Thymus (tissue), 11 donors: ENCODE measurements around the gene CTRL. TPM values are rescaled to one million over a fixed set of nuclear protein-coding genes. Genes with fewer than 3 reads are reported as not detected.
A peak's percentile ranks its signal among the peaks of the same experiment; 100 is the strongest.
"Not testable (repeated sequence)": the region's sequence is repeated elsewhere in the genome, so short reads cannot be mapped to it uniquely, and the experiment has no call there.

ENCODE experiments used
- DNase-seq, 9 donors: peaks; one replicate each; pipeline ENCODE4 v3.0.0-alpha.2; 2013; ENCODE audit warnings: low spot score in 9 of 9, low read depth in 6 of 9, missing footprints in 1 of 9
- H3K27ac ChIP-seq, 2 donors: one replicate each; pipeline ENCODE4 v1.5.1; 2013; ENCODE audit warnings: control low read depth in 1 of 2, low read depth in 1 of 2, low read length in 1 of 2, mild to moderate bottlenecking in 1 of 2, moderate library complexity in 1 of 2
- H3K27me3 ChIP-seq, 2 donors: one replicate each; pipeline ENCODE4 v1.5.1; 2013; ENCODE audit warnings: low read length in 1 of 2; ENCODE audit not compliant: control insufficient read depth in 2 of 2, insufficient read depth in 1 of 2
- H3K36me3 ChIP-seq, 2 donors: one replicate each; pipeline ENCODE4 v1.5.1; 2013; ENCODE audit warnings: low read length in 1 of 2, mild to moderate bottlenecking in 1 of 2, moderate library complexity in 1 of 2; ENCODE audit not compliant: control insufficient read depth in 2 of 2, insufficient read depth in 2 of 2
- H3K4me1 ChIP-seq, 2 donors: one replicate each; pipeline ENCODE4 v1.5.1; 2013; ENCODE audit warnings: low read length in 2 of 2; ENCODE audit not compliant: control insufficient read depth in 2 of 2, insufficient read depth in 2 of 2
- H3K4me3 ChIP-seq, 2 donors: one replicate each; pipeline ENCODE4 v1.5.1; 2013; ENCODE audit warnings: low read length in 2 of 2, control low read depth in 1 of 2, mild to moderate bottlenecking in 1 of 2
- H3K9me3 ChIP-seq, 2 donors: one replicate each; pipeline ENCODE4 v1.5.1; 2013; ENCODE audit warnings: low read length in 1 of 2, mild to moderate bottlenecking in 1 of 2; ENCODE audit not compliant: control insufficient read depth in 2 of 2, insufficient read depth in 1 of 2
- WGBS: extraction: QIAGEN DNeasy Blood & Tissue Kit; methylation state at CpG from one replicate; pipeline ENCODE4 v1.1.7; 2013; 5-methylcytosine and 5-hydroxymethylcytosine counted together
- polyA plus RNA-seq: library from polyadenylated mRNA; stranded (reverse); fragments of 200-250 nt; gene quantifications from one replicate; pipeline ENCODE4 v1.2.3, GENCODE V29; 2013
- total RNA-seq: library from RNA; stranded (reverse); fragments of 120-200 nt; gene quantifications from one replicate; pipeline ENCODE4 v1.2.4, GENCODE V29; 2013
- donor health status: healthy.

CTRL gene
- total and polyA plus RNA-seq, 2 donors = 0.61 to 6.4 TPM

DNA sequence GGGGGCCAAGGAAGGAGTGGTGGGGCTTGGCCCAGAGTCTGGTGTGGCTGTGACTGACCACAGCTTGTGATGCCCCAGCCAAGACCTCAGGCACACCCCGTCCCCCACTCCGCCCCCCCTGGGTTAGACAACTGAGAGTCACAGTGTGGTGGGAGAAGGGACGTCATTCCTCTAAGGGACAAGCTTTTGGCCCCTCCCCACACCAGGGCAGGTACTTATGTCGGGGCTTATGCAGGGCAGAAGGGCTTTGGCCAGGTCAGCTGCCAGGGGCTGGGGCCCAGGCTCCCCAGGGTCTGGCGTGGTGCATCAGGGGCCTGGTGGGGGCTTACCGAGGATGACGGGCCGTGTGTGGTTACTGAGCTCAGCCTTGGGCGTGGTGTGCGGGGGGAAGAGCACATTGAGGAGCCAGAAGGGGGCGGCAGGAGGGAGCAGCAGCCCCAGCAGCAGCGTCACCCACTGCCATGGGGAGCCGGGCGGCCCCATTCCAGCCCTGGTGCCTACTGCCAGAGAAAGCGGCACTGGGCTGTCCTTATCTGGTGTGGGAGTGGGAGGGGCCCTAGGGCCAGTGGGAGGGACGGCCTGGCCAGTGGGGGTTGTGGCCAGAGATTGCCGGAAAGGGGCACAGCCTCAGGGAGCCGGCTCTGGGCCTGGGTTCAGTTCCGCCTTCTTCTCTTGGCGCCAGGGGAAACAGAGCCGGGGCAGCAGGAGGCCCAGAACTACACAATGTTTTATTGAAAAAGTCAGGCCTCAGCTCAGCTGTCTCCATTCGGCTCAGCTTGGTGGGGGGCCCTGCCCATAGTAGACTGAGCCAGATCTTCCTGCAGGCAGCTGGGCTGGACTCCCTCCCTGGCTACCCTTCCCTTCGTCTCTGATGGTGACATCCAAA lies 12.2 kb upstream of the CTRL start, which contains the start of gene LCAT:
Gene LCAT (minus strand): TSS at position 502 of the 886 bp plus-strand sequence. CDS start 19 bp downstream, at position 483.
- 95% methylated on average over 23 of the region's 23 CpGs for WGBS
- Histone ChIP-seq H3K36me3 (peaks cover 68 to 80% of the 10 kb centered on the region in 2 donors), H3K27ac (no peak within 1 kb of the TSS), H3K27me3 (no peaks in the 10 kb centered on the region), H3K4me3 (no peak within 1 kb of the TSS), H3K4me1 (peaks cover 7 to 11% of the 10 kb centered on the region in 2 donors), H3K9me3 (no peaks in the 10 kb centered on the region)
- DNase-seq = no peak

DNA sequence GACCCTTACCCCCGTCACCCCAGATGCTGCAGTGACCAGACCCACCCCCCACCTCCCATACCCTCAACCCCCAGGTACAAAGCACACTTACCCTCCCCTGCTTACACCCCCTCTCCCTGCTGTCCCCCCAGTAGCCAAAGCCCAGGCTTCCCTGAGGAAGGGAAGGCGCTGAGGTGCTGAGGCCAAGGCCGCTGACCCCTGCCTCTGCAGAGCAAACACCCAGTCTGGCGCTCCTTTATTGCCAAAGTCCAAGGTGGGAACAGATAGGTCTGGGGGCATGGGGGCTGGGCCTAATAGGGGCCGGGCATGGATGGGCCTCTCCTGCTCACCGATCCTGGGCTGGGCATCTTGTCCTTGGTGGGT lies 11.6 kb upstream of the CTRL start:
- Histone ChIP-seq H3K4me1 (peaks cover 7 to 11% of the 10 kb centered on the region in 2 donors), H3K36me3 (peaks cover 62 to 74% of the 10 kb centered on the region in 2 donors), H3K27ac (no peak overlapping the region), H3K9me3 (no peaks in the 10 kb centered on the region), H3K4me3 (no peak overlapping the region), H3K27me3 (no peaks in the 10 kb centered on the region)
- 98% methylated on average over 6 of the region's 6 CpGs for WGBS
- DNase-seq = no peak

DNA sequence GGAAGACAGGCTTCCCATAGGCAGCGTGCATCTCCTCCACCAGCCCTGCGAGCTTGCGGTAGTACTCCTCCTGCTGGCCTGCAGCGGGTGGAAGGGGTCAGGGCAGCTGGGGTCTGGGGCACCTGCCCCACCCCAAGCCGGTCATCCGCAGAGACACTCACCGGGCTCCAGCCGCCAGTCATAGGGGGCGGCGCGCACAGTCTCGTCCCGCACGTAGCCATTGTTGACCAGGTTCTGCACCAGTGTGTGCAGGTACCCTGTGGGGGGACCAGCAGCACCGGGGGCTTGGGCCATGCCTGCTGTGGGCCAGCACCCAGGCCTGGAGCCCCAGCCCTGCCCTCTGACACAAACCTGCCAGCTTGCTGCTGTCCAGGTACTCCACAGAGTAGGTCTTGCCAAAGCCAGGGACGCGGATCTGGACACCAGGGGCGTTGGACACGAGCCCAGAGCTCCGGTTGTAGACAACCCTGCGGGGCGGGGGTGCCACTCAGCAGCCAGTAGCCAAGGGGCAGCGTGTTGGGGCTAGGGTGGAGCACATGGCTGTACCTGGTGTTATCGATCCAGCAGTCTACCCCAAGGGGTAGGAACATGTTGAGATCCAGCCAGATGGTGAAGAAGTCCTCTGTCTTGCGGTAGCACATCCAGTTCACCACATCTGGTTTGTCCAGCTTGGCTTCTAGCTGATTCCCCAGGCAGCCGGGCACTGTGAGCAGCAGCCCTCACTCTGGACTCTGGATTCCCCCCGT lies 11.0 kb upstream of the CTRL start:
- Histone ChIP-seq H3K9me3 (no peaks in the 10 kb centered on the region), H3K4me1 (peaks cover 8 to 11% of the 10 kb centered on the region in 2 donors), H3K27ac (no peak overlapping the region), H3K27me3 (no peaks in the 10 kb centered on the region), H3K36me3 (peaks cover 57 to 68% of the 10 kb centered on the region in 2 donors), H3K4me3 (no peak overlapping the region)
- 97% methylated on average over 27 of the region's 27 CpGs for WGBS
- no peak for DNase-seq

DNA sequence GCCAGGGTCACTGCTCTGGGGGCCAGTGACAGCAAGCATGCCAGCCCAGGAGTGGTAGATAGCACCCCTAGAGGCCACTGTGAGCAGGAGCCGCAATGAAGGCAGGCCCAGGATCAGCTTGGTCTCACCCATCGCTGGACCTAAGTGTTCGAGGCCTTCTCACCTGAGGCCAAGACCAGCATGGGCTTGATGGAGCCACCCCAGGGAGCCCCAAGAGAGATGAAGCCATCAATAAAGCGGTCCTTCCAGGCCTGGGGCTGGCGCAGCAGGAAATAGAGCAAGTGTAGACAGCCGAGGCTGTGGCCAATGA lies 10.5 kb upstream of the CTRL start:
- H3K27me3 ChIP-seq = no peaks in the 10 kb centered on the region
- DNase-seq = no peak
- H3K27ac ChIP-seq = no peak overlapping the region
- no peak overlapping the region for H3K4me3 ChIP-seq
- H3K4me1 ChIP-seq = peaks cover 13 to 16% of the 10 kb centered on the region in 2 donors
- WGBS = 99% methylated on average over 6 of the region's 6 CpGs
- no peaks in the 10 kb centered on the region for H3K9me3 ChIP-seq
- H3K36me3 ChIP-seq = peaks cover 51 to 63% of the 10 kb centered on the region in 2 donors

DNA sequence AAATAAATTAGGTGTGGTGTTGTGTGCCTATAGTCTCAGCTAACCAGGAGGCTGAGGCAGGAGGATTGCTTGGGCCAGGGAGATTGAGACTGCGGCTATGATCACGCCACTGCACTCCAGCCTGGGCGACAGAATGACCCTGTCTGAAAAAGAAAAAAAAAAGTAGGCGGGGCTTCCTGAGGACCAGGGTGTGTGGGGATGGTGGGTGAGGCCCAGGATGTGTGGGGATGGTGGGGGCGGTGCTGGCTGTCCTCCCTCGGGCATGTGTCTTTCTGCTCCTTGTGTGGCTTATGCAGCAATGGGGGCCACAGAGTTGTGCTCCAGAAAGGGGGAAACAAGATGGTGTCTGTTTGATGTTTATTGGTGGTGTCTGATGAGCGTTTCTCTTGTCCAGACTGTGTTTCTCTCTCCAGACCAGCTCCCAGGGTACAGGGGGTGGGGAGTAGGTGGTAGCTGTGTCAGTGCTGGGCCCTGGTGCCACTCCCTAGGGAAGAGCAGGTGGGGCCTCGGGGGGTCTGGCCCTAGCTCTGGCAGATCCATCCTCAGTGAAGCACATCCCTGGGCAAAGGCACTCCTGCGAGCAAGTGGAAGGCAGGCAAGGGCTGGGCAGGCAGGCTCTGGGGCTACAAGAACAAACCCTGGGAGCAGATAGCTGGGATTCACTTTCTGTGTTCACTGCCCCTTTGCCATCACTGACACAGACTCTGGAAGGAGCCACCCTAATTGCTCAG lies 10.0 kb upstream of the CTRL start:
- 93% methylated on average over 9 of the region's 9 CpGs for WGBS
- no peak for DNase-seq
- Histone ChIP-seq H3K4me1 (peaks cover 18 to 19% of the 10 kb centered on the region in 2 donors), H3K9me3 (no peaks in the 10 kb centered on the region), H3K4me3 (no peak overlapping the region), H3K27me3 (no peaks in the 10 kb centered on the region), H3K36me3 (peaks cover 46 to 58% of the 10 kb centered on the region in 2 donors), H3K27ac (no peak overlapping the region)

DNA sequence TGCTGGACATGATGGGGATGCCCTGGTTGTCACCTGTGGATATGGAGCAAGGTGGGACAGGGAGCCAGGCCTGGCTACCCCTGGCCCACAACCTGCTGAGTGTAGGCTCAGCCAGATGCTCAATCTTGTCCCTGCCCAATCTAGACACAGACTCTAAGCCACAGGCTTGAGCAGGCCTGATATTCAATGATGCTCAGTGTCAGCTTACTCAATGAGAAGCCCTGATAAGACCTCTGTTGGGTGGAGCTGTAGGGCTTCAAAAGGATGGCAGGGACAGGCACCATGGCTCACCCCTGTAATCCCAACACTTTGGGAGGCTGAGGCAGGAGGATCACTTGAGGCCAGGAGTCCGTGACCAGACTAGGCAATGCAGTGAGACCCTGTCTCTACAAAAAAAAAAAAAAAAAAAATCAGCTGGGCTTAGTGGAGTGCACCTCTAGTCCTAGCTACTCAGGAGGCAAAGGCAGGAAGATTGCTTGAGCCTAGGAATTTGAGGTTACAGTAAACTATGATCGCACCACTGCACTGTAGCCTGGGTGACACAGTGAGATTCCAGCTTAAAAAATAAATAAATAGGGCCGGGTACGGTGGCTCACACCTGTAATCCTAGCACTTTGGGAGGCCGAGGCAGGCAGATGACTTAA lies 8.9 kb upstream of the CTRL start:
- Histone ChIP-seq H3K4me3 (no peak overlapping the region), H3K4me1 (peaks cover 18 to 19% of the 10 kb centered on the region in 2 donors), H3K27me3 (no peaks in the 10 kb centered on the region), H3K9me3 (peaks cover 0 to 2% of the 10 kb centered on the region in 2 donors), H3K27ac (no peak overlapping the region), H3K36me3 (peaks cover 36 to 47% of the 10 kb centered on the region in 2 donors)
- 98% methylated on average over 5 of the region's 5 CpGs for WGBS
- DNase-seq = no peak

DNA sequence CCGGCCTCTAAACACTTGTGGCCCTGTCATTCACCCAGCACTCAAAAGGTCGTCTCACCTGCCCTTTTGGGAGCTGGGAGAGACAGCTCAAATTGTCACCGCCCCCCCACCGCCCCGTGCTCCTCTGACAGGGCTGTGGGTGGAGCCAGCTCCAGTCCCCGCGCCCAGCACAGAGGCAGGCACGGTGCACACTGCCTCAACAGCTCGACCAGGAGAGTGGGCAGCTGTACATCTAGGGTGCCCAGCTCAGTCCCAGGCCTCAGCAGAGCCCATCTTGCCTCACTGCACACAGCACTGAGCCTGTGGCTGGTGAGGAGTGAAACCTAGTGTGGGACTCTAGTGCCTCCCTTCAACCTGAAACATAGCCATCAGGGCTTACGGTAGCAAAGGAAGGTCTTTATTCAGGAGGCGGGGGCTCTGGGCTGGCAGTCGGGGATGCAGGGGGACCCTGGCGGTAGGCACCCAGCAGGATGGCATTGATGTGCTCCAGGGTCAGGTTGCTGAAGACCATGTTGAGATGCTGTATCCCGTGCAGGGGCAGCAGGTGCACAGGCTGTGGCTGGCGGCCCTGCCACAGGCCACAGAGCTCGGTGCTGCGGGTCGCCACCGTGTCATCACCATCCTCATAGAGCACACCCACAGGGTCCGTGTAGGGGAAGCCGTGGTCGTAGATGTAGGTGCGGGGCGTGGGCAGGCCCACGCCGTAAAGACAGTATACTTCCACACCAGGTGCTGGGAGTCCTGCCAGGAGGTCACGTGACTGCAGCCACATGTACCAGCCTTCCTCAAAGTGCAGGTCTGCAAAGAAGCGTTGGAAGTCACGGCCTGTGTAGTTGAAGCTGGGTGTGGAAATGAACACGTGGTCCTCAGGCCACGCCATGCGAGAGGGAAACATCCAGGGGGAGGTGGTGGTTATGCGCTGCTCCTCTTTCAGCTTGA lies 8.1 kb upstream of the CTRL start:
- Histone ChIP-seq H3K4me1 (peaks cover 19 to 26% of the 10 kb centered on the region in 2 donors), H3K9me3 (peaks cover 0 to 2% of the 10 kb centered on the region in 2 donors), H3K27me3 (no peaks in the 10 kb centered on the region), H3K4me3 (no peak overlapping the region), H3K36me3 (peaks cover 35 to 47% of the 10 kb centered on the region in 2 donors), H3K27ac (peak overlapping the region in 1 of 2 donors; percentile 53)
- 43% methylated on average over 33 of the region's 33 CpGs for WGBS
- DNase-seq = no peak

DNA sequence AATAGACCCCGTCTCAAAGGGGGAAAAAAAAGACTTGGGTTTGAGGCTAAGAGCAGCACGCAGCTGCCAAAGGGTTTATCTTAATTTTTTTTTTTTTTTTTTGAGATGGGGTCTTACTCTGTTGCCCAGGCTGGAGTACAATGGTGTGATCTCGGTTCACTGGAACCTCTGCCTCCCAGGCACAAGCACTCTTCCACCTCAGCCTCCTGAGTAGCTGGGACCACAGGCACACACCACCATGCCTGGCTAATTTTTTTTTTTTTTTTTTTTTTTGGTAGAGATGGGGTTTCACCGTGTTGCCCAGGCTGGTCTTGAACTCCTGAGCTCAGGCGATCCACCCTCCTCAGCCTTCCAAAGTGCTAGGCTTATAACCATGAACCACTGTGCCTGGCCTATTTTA lies 6.1 kb upstream of the CTRL start:
- peaks cover 22 to 42% of the 10 kb centered on the region in 2 donors for H3K36me3 ChIP-seq
- peaks cover 19 to 29% of the 10 kb centered on the region in 2 donors for H3K4me1 ChIP-seq
- H3K9me3 ChIP-seq, H3K4me3 ChIP-seq, H3K27me3 ChIP-seq, DNase-seq: not testable (repeated sequence)
- WGBS = 98% methylated on average over 5 of the region's 5 CpGs
- H3K27ac ChIP-seq = peak overlapping the region in 1 of 2 donors; percentile 99
